Measurements from ENCODE around the gene ANO3.

Gene ANO3

GRCh38 chr11:26335903-26336302, 4.0 kb downstream of the ANO3 start:
- no peak for TF ChIP-seq CTCF (IDR thresholded peaks at IDR 0.05)
- Histone ChIP-seq H3K36me3 (no peaks in the 10 kb centered on the region), H3K9me3 (no peaks in the 10 kb centered on the region), H3K27me3 (peaks cover 0 to 6% of the 10 kb centered on the region in 2 donors), H3K4me3 (no peak overlapping the region), H3K27ac (no peak overlapping the region), H3K4me1 (peaks cover 0 to 12% (median 4%) of the 10 kb centered on the region in 4 donors)
- intact Hi-C loops (cut with DNase I; ENCODE audit: low total_unique reads) = no loop called here
- no peak for DNase-seq

- no peak for DNase-seq
- intact Hi-C loops (cut with DNase I; ENCODE audit: low total_unique reads) = no loop called here
- no peak overlapping the region for H3K4me3 ChIP-seq
- H3K9me3 ChIP-seq = no peaks in the 10 kb centered on the region
- no peaks in the 10 kb centered on the region for H3K36me3 ChIP-seq
- no peak for TF ChIP-seq CTCF (IDR thresholded peaks at IDR 0.05)
- H3K4me1 ChIP-seq = no peaks in the 10 kb centered on the region
- no peaks in the 10 kb centered on the region for H3K27me3 ChIP-seq
- no peak overlapping the region for H3K27ac ChIP-seq
Observed at GRCh38 chr11:26344647-26345046, 12.7 kb downstream of the ANO3 start.

DNA sequence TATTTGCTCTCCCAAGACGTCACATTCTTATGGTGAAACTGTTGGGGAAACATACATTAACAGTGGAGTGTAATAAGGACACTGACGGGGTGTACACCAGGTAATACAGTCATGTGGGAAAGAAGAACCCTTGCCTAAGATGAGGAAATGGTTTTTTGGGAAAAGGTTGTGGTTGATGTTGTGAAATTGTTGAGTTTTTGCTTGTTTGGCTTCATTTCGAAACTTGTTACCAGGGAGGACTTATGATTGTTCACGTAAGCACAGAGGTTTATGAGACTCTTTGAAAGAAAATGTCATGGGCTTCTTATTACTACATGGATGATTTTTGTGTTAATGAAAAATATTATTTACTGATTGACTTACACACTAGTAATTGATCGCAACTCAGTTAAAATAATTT, 16.8 kb downstream of the ANO3 start:
- no peaks in the 10 kb centered on the region for H3K9me3 ChIP-seq
- no peak for TF ChIP-seq CTCF (IDR thresholded peaks at IDR 0.05)
- no peak for DNase-seq
- no peaks in the 10 kb centered on the region for H3K4me1 ChIP-seq
- H3K27ac ChIP-seq = no peak overlapping the region
- no peak overlapping the region for H3K4me3 ChIP-seq
- no peaks in the 10 kb centered on the region for H3K27me3 ChIP-seq
- intact Hi-C loops (cut with DNase I; ENCODE audit: low total_unique reads) = no loop called here
- no peaks in the 10 kb centered on the region for H3K36me3 ChIP-seq

GRCh38 chr11:26350002-26350401, 18.1 kb downstream of the ANO3 start:
- intact Hi-C loops (cut with DNase I; ENCODE audit: low total_unique reads) = no loop called here
- H3K36me3 ChIP-seq = no peaks in the 10 kb centered on the region
- no peak overlapping the region for H3K4me3 ChIP-seq
- H3K4me1 ChIP-seq = no peaks in the 10 kb centered on the region
- H3K27ac ChIP-seq = no peak overlapping the region
- TF ChIP-seq CTCF (IDR thresholded peaks at IDR 0.05) = no peak
- DNase-seq = no peak
- H3K9me3 ChIP-seq = no peaks in the 10 kb centered on the region
- H3K27me3 ChIP-seq = no peaks in the 10 kb centered on the region

GRCh38 chr11:26353010-26353409, 21.1 kb downstream of the ANO3 start:
- no peak for DNase-seq
- H3K36me3 ChIP-seq = no peaks in the 10 kb centered on the region
- no peaks in the 10 kb centered on the region for H3K9me3 ChIP-seq
- no peak overlapping the region for H3K27ac ChIP-seq
- no peaks in the 10 kb centered on the region for H3K27me3 ChIP-seq
- no peaks in the 10 kb centered on the region for H3K4me1 ChIP-seq
- no peak for TF ChIP-seq CTCF (IDR thresholded peaks at IDR 0.05)
- intact Hi-C loops (cut with DNase I; ENCODE audit: low total_unique reads) = no loop called here
- H3K4me3 ChIP-seq = no peak overlapping the region

- Histone ChIP-seq H3K27me3 (no peaks in the 10 kb centered on the region), H3K27ac (no peak overlapping the region), H3K4me1 (no peaks in the 10 kb centered on the region), H3K9me3 (no peaks in the 10 kb centered on the region), H3K36me3 (no peaks in the 10 kb centered on the region), H3K4me3 (no peak overlapping the region)
- intact Hi-C loops (cut with DNase I; ENCODE audit: low total_unique reads) = no loop called here
- no peak for DNase-seq
- no peak for TF ChIP-seq CTCF (IDR thresholded peaks at IDR 0.05)
Observed at GRCh38 chr11:26359055-26359454, 27.1 kb downstream of the ANO3 start.

Measured in tibial artery (tissue), 4 donors.